ENCODE measurements around the gene PLAAT4. TPM values are rescaled to one million over a fixed set of nuclear protein-coding genes. Genes with fewer than 3 reads are reported as not detected.

Gene PLAAT4
- total RNA-seq, 2 donors from 2014 or later: 42.5 to 193 TPM

DNA sequence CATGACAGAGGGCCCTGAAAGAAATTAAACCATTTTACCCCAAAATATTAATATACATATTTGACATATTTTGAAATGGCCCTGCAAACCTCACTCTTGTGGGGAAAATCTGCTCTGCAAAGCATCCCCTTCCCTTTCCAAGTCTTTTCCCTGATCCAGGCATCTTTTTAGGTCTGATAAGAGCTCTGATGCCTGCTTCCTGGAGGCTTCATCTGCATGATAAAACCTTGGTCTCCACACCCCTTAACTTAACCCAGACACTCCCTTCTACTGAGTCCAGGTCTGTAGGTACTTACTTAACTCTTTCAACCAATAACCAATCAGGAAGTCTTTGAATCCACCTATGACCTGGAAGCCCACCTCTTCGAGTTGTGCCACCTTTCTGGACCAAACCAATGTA is 32.6 kb upstream of the PLAAT4 start:
- H3K36me3 Mint-ChIP-seq: peaks cover 14% of the 10 kb centered on the region
- no peak for DNase-seq (ENCODE audit: low spot score)
- no peaks in the 10 kb centered on the region for H3K27me3 Mint-ChIP-seq
- no peak for ATAC-seq
- H3K9me3 Mint-ChIP-seq: peaks cover 3% of the 10 kb centered on the region
- H3K27ac Mint-ChIP-seq: no peak overlapping the region
- H3K4me1 Mint-ChIP-seq (ENCODE audit: low read depth in 2 of 2): peaks cover 0 to 16% of the 10 kb centered on the region in 2 donors
- no peak overlapping the region for H3K4me3 Mint-ChIP-seq

DNA sequence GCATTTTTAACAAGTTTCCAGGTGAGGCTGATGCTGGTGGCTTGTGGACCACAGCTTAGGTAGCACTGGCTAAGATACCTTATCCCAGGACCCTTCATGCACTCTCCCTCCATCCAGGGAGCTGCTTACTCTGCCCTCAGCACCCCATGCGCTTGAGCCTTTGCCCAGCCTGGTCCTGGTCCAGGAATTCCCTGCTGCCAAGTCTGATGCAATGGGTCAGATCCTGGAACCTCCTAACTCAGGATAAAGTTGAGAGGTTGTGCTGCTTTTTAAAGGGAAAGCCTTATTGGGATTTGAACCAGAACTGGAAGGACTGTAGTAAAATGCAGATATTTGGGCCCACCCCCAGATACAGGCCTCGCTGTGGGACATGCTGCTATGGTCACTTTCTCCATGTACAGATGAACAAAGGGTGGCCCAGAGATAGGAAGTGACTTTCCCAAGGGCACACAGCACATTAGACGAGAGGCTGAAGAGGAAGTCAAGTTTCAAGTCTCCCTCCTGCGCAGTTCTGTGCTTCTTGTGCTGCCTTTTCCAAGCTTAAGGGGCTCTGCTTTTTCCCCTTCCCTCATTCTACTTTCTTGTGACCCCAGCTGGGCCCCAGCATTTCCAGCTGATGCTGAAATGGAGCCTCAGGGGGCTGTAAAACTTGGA is 31.5 kb upstream of the PLAAT4 start:
- Mint-ChIP-seq H3K27me3 (no peaks in the 10 kb centered on the region), H3K4me1 (ENCODE audit: low read depth in 2 of 2) (peaks cover 0 to 16% of the 10 kb centered on the region in 2 donors), H3K9me3 (no peaks in the 10 kb centered on the region), H3K36me3 (peaks cover 7% of the 10 kb centered on the region), H3K27ac (no peak overlapping the region), H3K4me3 (no peak overlapping the region)
- DNase-seq (ENCODE audit: low spot score): no peak
- no peak for ATAC-seq

DNA sequence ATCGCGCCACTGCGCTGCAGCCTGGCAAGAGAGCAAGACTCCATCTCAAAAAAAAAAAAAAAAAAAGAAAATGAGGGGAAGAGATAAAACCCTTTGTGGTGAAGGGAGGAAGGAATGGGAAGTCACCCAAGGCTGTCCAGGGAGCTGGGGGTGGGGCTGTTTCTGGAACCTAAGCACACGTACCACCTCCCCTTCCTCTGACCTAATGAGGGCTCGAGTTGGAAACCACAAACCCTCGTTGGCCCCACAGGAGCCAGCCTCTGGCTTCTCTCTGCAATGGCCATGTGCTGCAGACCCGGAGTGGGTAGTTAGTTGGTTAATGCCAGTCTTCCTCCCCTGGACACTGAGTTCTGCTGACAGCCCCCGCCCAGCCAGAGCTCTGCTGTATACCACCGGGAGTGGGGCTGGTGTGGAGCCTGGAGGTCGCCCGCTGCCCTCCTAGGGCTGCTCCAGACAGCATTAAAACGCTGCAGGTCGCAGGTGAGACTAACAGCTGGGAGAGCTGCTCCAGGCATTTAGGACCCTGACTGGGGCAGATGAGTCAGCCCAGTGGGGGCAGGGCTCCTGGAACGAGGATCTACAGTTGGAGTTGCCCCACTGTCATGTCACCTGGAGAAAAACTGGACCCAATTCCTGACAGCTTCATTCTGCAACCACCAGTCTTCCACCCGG is 30.6 kb upstream of the PLAAT4 start, which contains the start of gene LGALS12:
Gene LGALS12, plus strand, starts transcription at position 228 of the 672 bp plus-strand sequence. Its CDS starts 375 bp downstream, at position 603.
- ATAC-seq (peak; percentile 27 to 43), DNase-seq (ENCODE audit: low spot score) (no peak)
- no peaks in the 10 kb centered on the region for H3K36me3 Mint-ChIP-seq
- H3K9me3 Mint-ChIP-seq: no peaks in the 10 kb centered on the region
- peak within 1 kb of the TSS; percentile 40 for H3K4me3 Mint-ChIP-seq
- peaks cover 0 to 16% of the 10 kb centered on the region in 2 donors for H3K4me1 Mint-ChIP-seq (ENCODE audit: low read depth in 2 of 2)
- H3K27ac Mint-ChIP-seq: peak within 1 kb of the TSS in 1 of 2 donors; percentile 66
- H3K27me3 Mint-ChIP-seq: no peaks in the 10 kb centered on the region

DNA sequence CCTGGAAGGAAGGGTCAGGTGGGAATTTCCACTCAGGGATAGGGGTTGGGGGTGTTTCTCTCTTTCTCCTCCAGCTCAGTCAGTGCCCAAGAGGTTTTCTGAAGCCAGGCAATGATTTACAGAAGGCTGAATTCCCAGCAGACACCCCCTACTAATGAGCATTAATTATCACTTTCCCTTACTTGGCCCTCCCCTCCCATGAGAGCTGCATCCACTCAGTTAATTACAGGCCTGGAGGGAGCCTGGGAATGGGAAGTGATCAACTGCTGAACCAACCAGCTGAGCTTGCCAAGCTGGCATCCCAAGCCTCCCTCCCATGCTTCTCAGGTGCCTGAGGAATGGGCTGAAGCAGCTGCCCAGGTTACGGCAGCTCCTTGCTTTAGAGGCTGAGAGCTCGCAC is 29.7 kb upstream of the PLAAT4 start:
- Mint-ChIP-seq H3K27me3 (no peaks in the 10 kb centered on the region), H3K36me3 (no peaks in the 10 kb centered on the region), H3K4me1 (ENCODE audit: low read depth in 2 of 2) (peaks cover 0 to 16% of the 10 kb centered on the region in 2 donors), H3K4me3 (peak overlapping the region; percentile 40), H3K9me3 (no peaks in the 10 kb centered on the region), H3K27ac (peak overlapping the region in 1 of 2 donors; percentile 66)
- DNase-seq (ENCODE audit: low spot score): no peak
- ATAC-seq: no peak

DNA sequence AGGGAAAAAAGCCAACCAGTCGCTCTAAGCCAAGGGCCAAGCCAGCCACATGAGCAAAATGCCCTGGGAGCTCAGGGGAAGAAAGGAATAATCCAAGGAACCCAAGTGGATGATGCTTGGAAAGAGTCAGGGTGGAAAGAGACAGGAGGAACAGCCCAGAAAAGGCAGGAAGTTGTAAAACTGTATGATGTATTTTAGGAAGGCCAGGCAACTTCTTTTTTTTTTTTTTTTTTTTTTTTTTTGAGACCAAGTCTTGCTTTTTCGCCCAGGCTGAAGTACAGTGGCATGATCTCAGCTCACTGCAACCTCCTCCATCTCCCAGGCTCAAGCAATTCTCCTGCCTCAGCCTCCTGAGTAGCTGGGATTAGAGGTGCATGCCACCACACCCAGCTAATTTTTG is 29.1 kb upstream of the PLAAT4 start:
- peaks cover 0 to 12% of the 10 kb centered on the region in 2 donors for H3K4me1 Mint-ChIP-seq (ENCODE audit: low read depth in 2 of 2)
- H3K36me3 Mint-ChIP-seq: no peaks in the 10 kb centered on the region
- H3K9me3 Mint-ChIP-seq: no peaks in the 10 kb centered on the region
- H3K4me3 Mint-ChIP-seq: no peak overlapping the region
- H3K27me3 Mint-ChIP-seq: no peaks in the 10 kb centered on the region
- peak overlapping the region in 1 of 2 donors; percentile 66 for H3K27ac Mint-ChIP-seq
- ATAC-seq (no peak), DNase-seq (ENCODE audit: low spot score) (no peak)

DNA sequence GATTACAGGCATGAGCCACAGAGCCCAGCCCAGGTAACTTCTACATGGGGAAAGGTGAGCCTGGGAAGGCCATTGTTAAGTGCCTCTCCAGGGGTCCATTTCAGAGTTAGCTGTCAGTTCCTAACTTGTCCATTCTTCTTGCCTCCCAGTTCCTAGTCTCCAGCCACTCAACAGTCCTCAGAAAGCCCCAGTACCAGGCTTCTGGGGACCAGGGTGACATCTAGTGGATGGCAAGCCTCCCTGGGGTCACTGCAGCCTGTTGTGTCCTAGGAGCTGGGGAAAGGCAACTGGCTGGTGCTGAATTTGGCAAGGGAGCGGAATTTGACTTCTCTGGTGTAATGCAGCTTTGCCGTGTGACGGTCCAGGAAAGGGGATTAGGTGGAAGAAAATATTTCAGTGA is 28.6 kb upstream of the PLAAT4 start:
- H3K4me3 Mint-ChIP-seq: peak overlapping the region; percentile 20
- H3K36me3 Mint-ChIP-seq: no peaks in the 10 kb centered on the region
- H3K4me1 Mint-ChIP-seq (ENCODE audit: low read depth in 2 of 2): peaks cover 0 to 12% of the 10 kb centered on the region in 2 donors
- no peak for DNase-seq (ENCODE audit: low spot score)
- H3K27me3 Mint-ChIP-seq: no peaks in the 10 kb centered on the region
- no peaks in the 10 kb centered on the region for H3K9me3 Mint-ChIP-seq
- no peak overlapping the region for H3K27ac Mint-ChIP-seq
- ATAC-seq: no peak

DNA sequence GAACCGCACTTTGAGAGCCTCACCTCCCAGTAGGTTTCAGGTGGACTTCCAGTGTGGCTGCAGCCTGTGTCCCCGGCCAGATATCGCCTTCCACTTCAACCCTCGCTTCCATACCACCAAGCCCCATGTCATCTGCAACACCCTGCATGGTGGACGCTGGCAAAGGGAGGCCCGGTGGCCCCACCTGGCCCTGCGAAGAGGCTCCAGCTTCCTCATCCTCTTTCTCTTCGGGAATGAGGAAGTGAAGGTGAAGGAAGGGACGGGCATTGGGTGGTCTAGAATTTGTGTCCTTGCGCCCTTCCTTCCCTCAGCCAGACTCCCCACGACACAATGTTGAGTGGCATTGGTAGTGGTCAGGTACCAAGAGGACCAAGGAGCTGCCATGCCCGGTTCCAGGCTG is 27.9 kb upstream of the PLAAT4 start:
- Mint-ChIP-seq H3K4me3 (no peak overlapping the region), H3K27ac (no peak overlapping the region), H3K27me3 (no peaks in the 10 kb centered on the region), H3K4me1 (ENCODE audit: low read depth in 2 of 2) (peaks cover 0 to 12% of the 10 kb centered on the region in 2 donors), H3K9me3 (no peaks in the 10 kb centered on the region), H3K36me3 (no peaks in the 10 kb centered on the region)
- no peak for DNase-seq (ENCODE audit: low spot score)
- no peak for ATAC-seq

DNA sequence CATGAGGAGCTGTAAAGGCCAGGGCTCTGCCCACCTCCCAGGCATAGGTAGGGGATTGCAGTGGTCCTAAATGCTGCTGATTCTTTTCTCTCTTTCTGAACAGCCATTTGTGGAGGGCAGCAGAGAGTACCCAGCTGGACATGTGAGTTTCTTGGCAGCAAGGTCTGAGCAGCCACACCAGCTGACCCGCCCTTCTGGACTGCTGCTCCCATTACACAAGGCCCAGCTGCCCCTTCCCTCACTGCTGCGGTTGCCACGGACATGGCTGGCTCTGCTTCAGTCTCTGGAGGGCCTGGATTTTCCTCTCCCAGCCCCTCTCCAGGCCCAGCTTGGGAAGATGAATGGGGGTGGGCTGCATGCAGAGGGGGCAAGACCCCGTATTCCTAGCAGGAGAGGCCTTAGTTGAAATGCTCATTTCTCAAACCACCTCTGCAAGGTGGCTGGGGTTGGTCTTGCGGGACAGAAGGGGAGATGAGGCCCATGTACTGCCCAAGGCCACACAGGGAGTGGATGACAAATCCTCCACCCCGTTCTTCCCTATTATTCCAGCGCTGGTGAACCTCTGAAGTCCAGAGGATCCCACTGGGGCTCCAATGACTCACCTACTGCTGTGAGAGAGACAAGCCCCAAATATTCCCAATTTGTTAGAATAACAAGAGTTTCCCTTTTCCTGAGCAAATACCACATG is 26.1 kb upstream of the PLAAT4 start:
- Mint-ChIP-seq H3K36me3 (no peaks in the 10 kb centered on the region), H3K27me3 (no peaks in the 10 kb centered on the region), H3K4me1 (ENCODE audit: low read depth in 2 of 2) (peaks cover 0 to 12% of the 10 kb centered on the region in 2 donors), H3K27ac (no peak overlapping the region), H3K9me3 (no peaks in the 10 kb centered on the region), H3K4me3 (no peak overlapping the region)
- ATAC-seq: no peak
- no peak for DNase-seq (ENCODE audit: low spot score)

DNA sequence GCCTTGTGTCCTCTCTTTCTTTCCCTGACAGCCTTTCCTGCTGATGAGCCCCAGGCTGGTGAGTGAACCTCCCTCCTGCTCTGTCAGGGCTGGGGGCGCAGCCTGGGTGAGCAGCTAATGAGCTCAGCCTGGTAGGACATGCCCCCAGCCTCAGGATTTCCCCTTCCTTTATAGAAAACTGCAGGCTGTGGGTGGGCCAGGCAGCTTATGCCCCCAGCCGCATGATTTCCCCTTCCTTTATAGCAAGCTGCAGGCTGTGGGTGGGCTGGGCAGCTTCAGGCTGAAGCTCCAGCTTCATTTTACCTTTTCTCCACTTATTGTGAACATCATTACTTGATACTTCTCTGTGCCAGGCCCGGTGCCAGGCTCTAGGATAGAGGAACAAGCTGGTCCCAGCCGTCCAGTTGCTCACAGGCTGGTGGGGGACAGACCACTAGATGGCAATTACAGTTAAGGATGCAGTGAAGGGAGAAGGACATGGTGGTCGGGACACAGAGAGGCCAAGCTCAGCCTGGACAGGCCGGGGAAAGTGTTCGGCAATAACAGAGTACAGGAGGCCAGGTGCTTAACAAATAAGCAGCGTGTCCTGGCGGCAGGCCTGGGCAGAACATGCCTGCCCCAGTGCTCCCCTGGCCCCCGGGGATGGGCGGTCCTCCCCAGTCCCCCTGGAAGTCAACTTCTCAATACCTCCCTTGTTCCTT is 25.4 kb upstream of the PLAAT4 start:
- Mint-ChIP-seq H3K4me1 (ENCODE audit: low read depth in 2 of 2) (peaks cover 0 to 9% of the 10 kb centered on the region in 2 donors), H3K4me3 (no peak overlapping the region), H3K36me3 (no peaks in the 10 kb centered on the region), H3K27me3 (no peaks in the 10 kb centered on the region), H3K27ac (no peak overlapping the region), H3K9me3 (no peaks in the 10 kb centered on the region)
- ATAC-seq (no peak), DNase-seq (ENCODE audit: low spot score) (no peak)

DNA sequence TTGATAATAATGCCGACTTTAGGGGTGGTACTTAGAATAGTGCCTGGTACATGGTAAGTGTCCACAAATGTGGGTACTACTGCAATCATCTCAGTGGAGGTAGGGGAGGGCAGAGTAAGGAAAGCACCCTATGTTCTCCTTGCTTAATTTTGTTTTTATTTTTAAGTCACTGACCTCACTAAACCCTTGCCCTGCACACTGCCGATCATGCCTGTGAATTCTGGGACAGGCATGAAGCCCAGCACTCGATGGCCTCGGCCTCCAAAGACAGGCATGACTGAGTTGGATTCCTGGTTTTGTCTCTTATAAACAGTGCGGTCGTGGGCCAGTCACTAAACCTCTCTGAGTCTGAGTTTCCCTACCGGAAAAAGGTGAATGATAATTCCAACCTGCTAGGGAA is 23.8 kb upstream of the PLAAT4 start:
- Mint-ChIP-seq H3K4me1 (ENCODE audit: low read depth in 2 of 2) (no peaks in the 10 kb centered on the region), H3K36me3 (no peaks in the 10 kb centered on the region), H3K9me3 (no peaks in the 10 kb centered on the region), H3K27ac (peak overlapping the region in 1 of 2 donors; percentile 5), H3K27me3 (no peaks in the 10 kb centered on the region), H3K4me3 (no peak overlapping the region)
- ATAC-seq (no peak), DNase-seq (ENCODE audit: low spot score) (no peak)

DNA sequence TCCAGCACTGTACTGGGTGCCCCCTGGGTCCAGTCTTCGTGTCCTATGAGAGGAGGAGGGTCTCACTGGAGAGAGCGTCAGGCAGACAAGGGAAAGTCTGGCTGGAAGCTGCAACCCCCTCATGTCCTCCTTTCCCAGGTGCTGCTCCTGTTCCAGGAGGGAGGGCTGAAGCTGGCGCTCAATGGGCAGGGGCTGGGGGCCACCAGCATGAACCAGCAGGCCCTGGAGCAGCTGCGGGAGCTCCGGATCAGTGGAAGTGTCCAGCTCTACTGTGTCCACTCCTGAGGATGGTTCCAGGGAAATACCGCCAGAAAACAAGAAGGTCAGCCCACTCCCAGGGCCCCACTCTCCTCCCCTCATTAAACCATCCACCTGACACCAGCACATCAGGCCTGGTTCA is 20.5 kb upstream of the PLAAT4 start:
- H3K36me3 Mint-ChIP-seq: no peaks in the 10 kb centered on the region

DNA sequence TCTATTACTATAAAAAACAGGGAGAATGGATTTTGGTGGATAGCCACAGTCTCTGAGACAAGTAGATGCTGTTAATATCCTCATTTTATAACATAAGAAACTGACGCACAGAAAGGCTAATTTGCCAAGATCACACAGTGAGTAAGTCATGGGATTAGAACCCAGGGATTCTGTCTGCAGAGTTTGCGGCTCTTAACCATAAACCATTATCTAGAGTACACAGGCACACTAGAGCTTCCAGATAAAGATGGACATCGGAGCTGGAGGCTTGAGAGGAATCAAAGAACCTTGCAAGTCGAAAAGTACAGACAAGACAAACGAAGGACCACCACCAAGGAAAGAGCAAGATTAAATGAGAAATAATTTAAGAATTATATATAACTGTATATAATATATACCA is 19.5 kb upstream of the PLAAT4 start:
- H3K36me3 Mint-ChIP-seq: no peaks in the 10 kb centered on the region
- H3K4me1 Mint-ChIP-seq (ENCODE audit: low read depth in 2 of 2): peaks cover 12 to 14% of the 10 kb centered on the region in 2 donors
- H3K9me3 Mint-ChIP-seq: no peaks in the 10 kb centered on the region
- H3K27ac Mint-ChIP-seq: no peak overlapping the region
- ATAC-seq (no peak), DNase-seq (ENCODE audit: low spot score) (no peak)
- no peaks in the 10 kb centered on the region for H3K27me3 Mint-ChIP-seq
- no peak overlapping the region for H3K4me3 Mint-ChIP-seq

More for the DNA sequence above, 20.5 kb upstream of the PLAAT4 start:
- no peak for DNase-seq (ENCODE audit: low spot score)
- H3K4me3 Mint-ChIP-seq: no peak overlapping the region
- peaks cover 11 to 12% of the 10 kb centered on the region in 2 donors for H3K4me1 Mint-ChIP-seq (ENCODE audit: low read depth in 2 of 2)
- H3K27me3 Mint-ChIP-seq: no peaks in the 10 kb centered on the region
- ATAC-seq: no peak
- no peaks in the 10 kb centered on the region for H3K9me3 Mint-ChIP-seq
- H3K27ac Mint-ChIP-seq: no peak overlapping the region

DNA sequence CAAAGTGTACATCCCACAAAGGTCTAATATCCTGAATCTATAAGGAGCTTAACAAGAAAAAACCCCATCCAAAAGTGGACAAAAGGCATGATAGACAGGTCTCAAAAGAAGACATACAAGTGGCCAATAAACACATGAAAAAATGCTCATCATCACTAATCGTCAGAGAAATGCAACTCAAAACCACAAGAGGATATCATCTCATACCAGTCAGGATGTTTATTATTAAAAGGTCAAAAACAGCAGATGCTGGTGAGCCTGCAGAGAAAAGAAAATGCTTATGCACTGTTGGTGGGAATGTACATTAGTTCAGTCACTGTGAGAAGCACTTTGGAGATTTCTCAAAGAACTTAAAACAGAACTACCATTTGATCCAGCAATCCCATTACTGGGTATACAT is 18.1 kb upstream of the PLAAT4 start:
- H3K27ac Mint-ChIP-seq: peak overlapping the region; percentile 41 to 67
- H3K9me3 Mint-ChIP-seq: no peaks in the 10 kb centered on the region
- ATAC-seq (no peak), DNase-seq (ENCODE audit: low spot score) (no peak)
- H3K4me1 Mint-ChIP-seq (ENCODE audit: low read depth in 2 of 2): peaks cover 12 to 14% of the 10 kb centered on the region in 2 donors
- no peaks in the 10 kb centered on the region for H3K27me3 Mint-ChIP-seq
- H3K36me3 Mint-ChIP-seq: no peaks in the 10 kb centered on the region
- no peak overlapping the region for H3K4me3 Mint-ChIP-seq

Data from natural killer cell treated with Interleukin-12 subunit alpha and Interleukin-12 subunit beta and Interleukin-15 and Interleukin-18, amount 100 ng/mL, for 72 hours (primary cell).